Measurements from ENCODE around the gene CSPG4.
A peak's percentile ranks its signal among the peaks of the same experiment; 100 is the strongest.

CSPG4 gene

GRCh38 chr15:75653347-75653913 is 59.2 kb downstream of the CSPG4 start:
- TF ChIP-seq, protein P1, sequence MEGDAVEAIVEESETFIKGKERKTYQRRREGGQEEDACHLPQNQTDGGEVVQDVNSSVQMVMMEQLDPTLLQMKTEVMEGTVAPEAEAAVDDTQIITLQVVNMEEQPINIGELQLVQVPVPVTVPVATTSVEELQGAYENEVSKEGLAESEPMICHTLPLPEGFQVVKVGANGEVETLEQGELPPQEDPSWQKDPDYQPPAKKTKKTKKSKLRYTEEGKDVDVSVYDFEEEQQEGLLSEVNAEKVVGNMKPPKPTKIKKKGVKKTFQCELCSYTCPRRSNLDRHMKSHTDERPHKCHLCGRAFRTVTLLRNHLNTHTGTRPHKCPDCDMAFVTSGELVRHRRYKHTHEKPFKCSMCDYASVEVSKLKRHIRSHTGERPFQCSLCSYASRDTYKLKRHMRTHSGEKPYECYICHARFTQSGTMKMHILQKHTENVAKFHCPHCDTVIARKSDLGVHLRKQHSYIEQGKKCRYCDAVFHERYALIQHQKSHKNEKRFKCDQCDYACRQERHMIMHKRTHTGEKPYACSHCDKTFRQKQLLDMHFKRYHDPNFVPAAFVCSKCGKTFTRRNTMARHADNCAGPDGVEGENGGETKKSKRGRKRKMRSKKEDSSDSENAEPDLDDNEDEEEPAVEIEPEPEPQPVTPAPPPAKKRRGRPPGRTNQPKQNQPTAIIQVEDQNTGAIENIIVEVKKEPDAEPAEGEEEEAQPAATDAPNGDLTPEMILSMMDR (IDR thresholded peaks at IDR 0.05; ENCODE audit: unreplicated experiment in 3 of 3), result no peak
- no peaks in the 10 kb centered on the region for H3K27me3 Mint-ChIP-seq (ENCODE audit: low read depth)
- peak overlapping the region in 1 of 3 experiments; percentile 37 for H3K27ac Mint-ChIP-seq

GRCh38 chr15:75651810-75652543 is 60.7 kb downstream of the CSPG4 start:
- Mint-ChIP-seq H3K4me1 (peaks cover 54% of the 10 kb centered on the region), H3K9me3 (no peaks in the 10 kb centered on the region), H3K27me3 (ENCODE audit: low read depth) (no peaks in the 10 kb centered on the region), H3K4me3 (peak overlapping the region; percentile 74 to 96 (median 75)), H3K36me3 (ENCODE audit: low read depth) (peaks cover 28% of the 10 kb centered on the region), H3K27ac (peak overlapping the region in 2 of 3 experiments; percentile 30 to 51)
- TF ChIP-seq, protein P1 (IDR thresholded peaks at IDR 0.05; ENCODE audit: unreplicated experiment in 3 of 3), result no peak

More at GRCh38 chr15:75653347-75653913, 59.2 kb downstream of the CSPG4 start:
- H3K9me3 Mint-ChIP-seq, result no peaks in the 10 kb centered on the region
- H3K4me3 Mint-ChIP-seq, result peak overlapping the region in 2 of 3 experiments; percentile 7 to 96
- H3K36me3 Mint-ChIP-seq (ENCODE audit: low read depth), result peaks cover 39% of the 10 kb centered on the region
- peaks cover 51% of the 10 kb centered on the region for H3K4me1 Mint-ChIP-seq

DNA sequence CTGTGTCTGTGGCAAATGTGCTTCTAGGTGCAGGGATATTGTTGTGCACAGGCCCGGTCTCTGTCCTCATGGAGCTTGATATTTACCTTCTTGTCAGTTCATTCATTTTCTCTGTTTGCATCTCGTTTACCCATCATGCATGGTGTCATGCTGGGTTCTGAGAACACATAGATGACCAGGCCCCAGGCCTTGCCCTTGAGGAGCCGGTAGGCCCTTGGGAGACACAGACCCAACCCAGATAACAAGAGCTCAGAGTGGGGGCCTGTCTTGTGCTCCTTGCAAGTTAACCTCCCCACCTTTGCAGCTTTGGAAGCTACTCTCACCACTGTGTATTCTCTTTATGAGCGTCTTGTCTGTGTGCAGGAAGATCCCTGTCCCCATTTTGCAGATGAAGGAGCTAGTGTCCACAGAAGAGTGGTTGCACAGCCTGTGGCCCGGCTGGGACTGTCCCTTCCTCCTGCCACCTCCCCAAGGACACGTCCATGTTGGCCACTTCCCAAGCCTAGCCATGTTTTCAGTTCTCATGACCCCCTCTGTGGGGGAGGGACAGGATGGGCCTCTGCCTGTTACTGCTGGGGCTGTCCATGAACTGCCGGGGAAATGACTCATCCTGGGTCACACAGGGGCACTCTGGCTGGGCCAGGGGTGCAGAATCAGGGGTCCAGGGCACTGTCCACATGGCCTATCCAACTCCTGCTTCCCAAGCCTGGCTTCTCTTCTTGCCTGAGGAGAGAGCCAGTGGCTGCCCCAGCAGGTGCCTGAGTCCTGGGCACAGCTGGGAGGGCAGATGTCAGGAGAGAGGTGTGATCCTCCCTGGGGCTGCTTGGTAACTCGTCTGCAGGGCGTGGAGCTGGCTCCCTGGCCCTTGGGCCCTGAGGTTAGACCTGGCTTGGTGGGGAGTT is 61.5 kb downstream of the CSPG4 start:
- peak overlapping the region; percentile 95 to 97 (median 96) for H3K4me3 Mint-ChIP-seq
- H3K9me3 Mint-ChIP-seq, result no peaks in the 10 kb centered on the region
- H3K27me3 Mint-ChIP-seq (ENCODE audit: low read depth), result peaks cover 4% of the 10 kb centered on the region
- H3K36me3 Mint-ChIP-seq (ENCODE audit: low read depth), result peaks cover 21% of the 10 kb centered on the region
- TF ChIP-seq, protein P1 (IDR thresholded peaks at IDR 0.05; ENCODE audit: unreplicated experiment in 3 of 3), result no peak
- peaks cover 60% of the 10 kb centered on the region for H3K4me1 Mint-ChIP-seq
- H3K27ac Mint-ChIP-seq, result peak overlapping the region; percentile 7 to 73 (median 62)

- Mint-ChIP-seq H3K27ac (peak overlapping the region; percentile 1 to 41 (median 12)), H3K4me1 (peaks cover 60% of the 10 kb centered on the region), H3K36me3 (ENCODE audit: low read depth) (peaks cover 19% of the 10 kb centered on the region), H3K27me3 (ENCODE audit: low read depth) (peaks cover 6% of the 10 kb centered on the region), H3K9me3 (no peaks in the 10 kb centered on the region), H3K4me3 (peak overlapping the region; percentile 95 to 97 (median 96))
- TF ChIP-seq, protein P1 (IDR thresholded peaks at IDR 0.05; ENCODE audit: unreplicated experiment in 3 of 3), result no peak
These were observed 62.8 kb downstream of the CSPG4 start for GRCh38 chr15:75649848-75650247.

DNA sequence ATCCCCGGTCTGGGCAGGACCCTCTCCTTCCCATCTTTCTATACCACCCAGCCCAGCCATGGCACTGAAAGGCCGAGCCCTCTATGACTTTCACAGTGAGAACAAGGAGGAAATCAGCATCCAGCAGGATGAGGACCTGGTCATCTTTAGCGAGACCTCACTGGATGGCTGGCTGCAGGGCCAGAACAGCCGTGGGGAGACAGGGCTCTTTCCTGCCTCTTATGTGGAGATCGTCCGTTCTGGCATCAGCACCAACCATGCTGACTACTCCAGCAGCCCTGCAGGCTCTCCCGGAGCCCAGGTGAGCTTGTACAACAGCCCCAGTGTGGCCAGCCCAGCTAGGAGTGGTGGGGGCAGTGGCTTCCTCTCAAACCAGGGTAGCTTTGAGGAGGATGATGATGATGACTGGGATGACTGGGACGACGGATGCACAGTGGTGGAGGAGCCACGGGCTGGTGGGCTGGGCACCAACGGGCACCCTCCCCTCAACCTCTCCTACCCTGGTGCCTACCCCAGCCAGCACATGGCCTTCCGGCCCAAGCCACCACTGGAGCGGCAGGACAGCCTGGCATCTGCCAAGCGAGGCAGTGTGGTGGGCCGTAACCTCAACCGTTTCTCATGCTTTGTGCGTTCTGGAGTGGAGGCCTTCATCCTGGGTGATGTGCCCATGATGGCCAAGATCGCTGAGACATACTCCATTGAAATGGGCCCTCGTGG is 63.4 kb downstream of the CSPG4 start:
- Mint-ChIP-seq H3K36me3 (ENCODE audit: low read depth) (peaks cover 19% of the 10 kb centered on the region), H3K9me3 (no peaks in the 10 kb centered on the region), H3K27me3 (ENCODE audit: low read depth) (peaks cover 6% of the 10 kb centered on the region), H3K4me1 (peaks cover 60% of the 10 kb centered on the region), H3K4me3 (peak overlapping the region; percentile 95 to 97 (median 96)), H3K27ac (peak overlapping the region; percentile 86 to 96 (median 94))
- TF ChIP-seq, protein P1 (IDR thresholded peaks at IDR 0.05; ENCODE audit: unreplicated experiment in 3 of 3), result no peak

Measured in nephron (organoid).